ENCODE results near the gene CCDC39. TPM values are rescaled to one million over a fixed set of nuclear protein-coding genes. Genes with fewer than 3 reads are reported as not detected.

CCDC39 gene
- total RNA-seq, 1 experiment from 2014 or later: not detected

Other genes starting within 250 kb of the CCDC39 start
- gene TTC14, start 77.3 kb downstream of the CCDC39 start, total RNA-seq (2014; rRNA removed; shearing (Covaris generic)): 14.9 and 15.3 TPM in 2 replicates
- gene FXR1, start 233.2 kb upstream of the CCDC39 start, total RNA-seq (2014; rRNA removed; shearing (Covaris generic)): 113 and 146 TPM in 2 replicates

Data from SJSA1 (cell line).